ENCODE data around the gene PPARG.
"Not testable (repeated sequence)": the region's sequence is repeated elsewhere in the genome, so short reads cannot be mapped to it uniquely, and the experiment has no call there.

PPARG gene

DNA sequence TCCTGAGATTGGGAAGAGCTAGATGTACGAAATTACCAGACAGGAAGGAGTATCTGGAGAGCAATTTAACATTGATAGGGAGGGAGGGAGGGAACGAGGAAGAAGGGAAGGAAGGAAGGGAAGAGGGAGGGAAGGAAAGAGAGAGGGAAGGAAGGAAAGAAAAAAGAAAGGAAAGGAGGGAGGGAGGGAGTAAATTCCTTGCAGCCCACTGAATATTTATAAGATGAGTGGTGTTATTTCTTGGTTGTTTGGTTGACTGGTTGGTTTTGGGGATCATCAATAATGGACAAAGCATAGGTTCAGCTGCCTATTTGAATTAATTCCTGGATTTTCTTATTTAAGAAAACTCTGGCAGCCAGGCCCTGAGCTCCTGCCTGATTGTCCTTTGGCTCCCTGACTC, 179.9 kb downstream of the PPARG start:
- TF ChIP-seq, protein P1, sequence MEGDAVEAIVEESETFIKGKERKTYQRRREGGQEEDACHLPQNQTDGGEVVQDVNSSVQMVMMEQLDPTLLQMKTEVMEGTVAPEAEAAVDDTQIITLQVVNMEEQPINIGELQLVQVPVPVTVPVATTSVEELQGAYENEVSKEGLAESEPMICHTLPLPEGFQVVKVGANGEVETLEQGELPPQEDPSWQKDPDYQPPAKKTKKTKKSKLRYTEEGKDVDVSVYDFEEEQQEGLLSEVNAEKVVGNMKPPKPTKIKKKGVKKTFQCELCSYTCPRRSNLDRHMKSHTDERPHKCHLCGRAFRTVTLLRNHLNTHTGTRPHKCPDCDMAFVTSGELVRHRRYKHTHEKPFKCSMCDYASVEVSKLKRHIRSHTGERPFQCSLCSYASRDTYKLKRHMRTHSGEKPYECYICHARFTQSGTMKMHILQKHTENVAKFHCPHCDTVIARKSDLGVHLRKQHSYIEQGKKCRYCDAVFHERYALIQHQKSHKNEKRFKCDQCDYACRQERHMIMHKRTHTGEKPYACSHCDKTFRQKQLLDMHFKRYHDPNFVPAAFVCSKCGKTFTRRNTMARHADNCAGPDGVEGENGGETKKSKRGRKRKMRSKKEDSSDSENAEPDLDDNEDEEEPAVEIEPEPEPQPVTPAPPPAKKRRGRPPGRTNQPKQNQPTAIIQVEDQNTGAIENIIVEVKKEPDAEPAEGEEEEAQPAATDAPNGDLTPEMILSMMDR (conservative IDR thresholded peaks at IDR 0.05; ENCODE audit: control insufficient read depth, insufficient read depth, low read depth, low read length): no peak
- H3K4me3 ChIP-seq (ENCODE audit: control insufficient read depth, low read depth, low read length): no peak overlapping the region
- no peak for DNase-seq (ENCODE audit: low read depth)

DNA sequence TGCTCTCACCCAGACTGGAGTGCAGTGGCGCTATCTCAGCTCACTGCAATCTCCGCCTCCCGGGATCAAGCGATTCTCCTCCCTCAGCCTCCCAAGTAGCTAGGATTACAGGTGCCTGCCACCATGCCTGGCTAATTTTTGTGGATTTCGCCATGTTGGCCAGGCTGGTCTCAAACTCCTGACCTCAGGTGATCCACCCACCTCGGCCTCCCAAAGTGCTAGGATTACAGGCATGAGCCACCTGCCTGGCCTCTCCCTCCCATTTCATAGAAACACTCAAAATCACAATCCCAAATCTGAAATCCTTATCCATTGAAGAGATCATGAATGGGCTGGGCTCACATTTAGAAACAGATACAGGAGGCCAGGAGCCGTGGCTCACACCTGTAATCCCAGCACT, 180.4 kb downstream of the PPARG start:
- H3K4me3 ChIP-seq (ENCODE audit: control insufficient read depth, low read depth, low read length); DNase-seq (ENCODE audit: low read depth): not testable (repeated sequence)

DNA sequence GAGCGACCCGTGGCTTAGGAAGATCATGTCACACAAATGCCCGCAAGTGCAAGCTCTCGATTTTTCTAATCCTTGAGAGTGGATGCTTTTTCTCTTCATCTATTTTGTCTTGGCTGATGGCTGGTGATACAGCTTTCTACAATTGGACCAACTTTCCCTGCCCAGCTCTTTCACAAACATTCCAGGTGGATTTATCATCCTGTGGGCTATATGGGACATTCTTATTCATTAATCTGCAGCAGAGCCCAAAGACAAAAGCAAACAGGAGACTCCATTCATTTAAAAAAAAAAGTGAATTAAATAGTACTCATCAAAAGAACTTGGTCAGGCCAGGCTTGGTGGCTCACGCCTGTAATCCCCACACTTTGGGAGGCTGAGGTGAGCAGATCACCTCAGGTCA, 181.2 kb downstream of the PPARG start:
- peak; percentile 39 for DNase-seq (ENCODE audit: low read depth)
- TF ChIP-seq, protein P1 (conservative IDR thresholded peaks at IDR 0.05; ENCODE audit: control insufficient read depth, insufficient read depth, low read depth, low read length): no peak
- H3K4me3 ChIP-seq (ENCODE audit: control insufficient read depth, low read depth, low read length): no peak overlapping the region

DNA sequence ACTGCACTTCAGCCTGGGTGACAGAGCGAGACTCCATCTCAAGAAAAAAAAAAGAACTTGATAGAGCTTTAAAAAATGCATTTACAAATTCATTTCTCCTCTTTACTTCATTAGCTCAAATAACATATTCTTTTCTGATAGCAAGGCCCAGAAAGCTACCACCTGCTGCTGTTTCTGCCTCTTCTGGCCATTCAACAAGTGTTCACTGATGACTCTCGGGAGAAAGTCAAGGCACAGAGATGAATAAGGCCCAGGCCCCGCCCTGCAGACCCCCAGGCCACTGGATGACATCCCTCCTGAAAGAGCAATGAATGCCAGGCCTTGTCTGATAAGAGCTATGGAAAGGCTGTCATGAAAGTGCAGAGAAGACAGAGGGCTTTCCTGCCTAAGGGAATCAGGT, 181.8 kb downstream of the PPARG start:
- no peak for DNase-seq (ENCODE audit: low read depth)
- TF ChIP-seq, protein P1 (conservative IDR thresholded peaks at IDR 0.05; ENCODE audit: control insufficient read depth, insufficient read depth, low read depth, low read length): no peak
- no peak overlapping the region for H3K4me3 ChIP-seq (ENCODE audit: control insufficient read depth, low read depth, low read length)

DNA sequence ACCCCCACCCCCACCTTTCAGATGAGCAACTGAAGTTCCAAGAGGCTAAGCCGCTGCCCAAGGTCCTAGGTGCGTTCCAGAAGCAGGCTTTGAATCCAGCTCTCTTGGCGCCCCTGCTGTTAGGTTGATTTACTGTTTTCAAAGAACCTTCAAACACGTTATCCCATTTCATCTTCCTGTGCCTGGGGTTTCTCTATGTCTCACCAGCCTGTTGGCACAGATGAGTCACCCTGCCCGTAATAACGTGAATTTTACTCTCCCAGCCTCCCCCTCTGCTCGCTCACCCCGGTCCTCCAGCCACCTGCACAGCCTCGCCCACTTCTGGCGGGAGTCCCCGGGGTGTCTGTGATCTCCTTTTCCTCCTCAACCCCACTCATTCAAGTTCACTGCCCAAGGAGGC, 182.4 kb downstream of the PPARG start:
- DNase-seq (ENCODE audit: low read depth): no peak
- TF ChIP-seq, protein P1 (conservative IDR thresholded peaks at IDR 0.05; ENCODE audit: control insufficient read depth, insufficient read depth, low read depth, low read length): no peak
- no peak overlapping the region for H3K4me3 ChIP-seq (ENCODE audit: control insufficient read depth, low read depth, low read length)

DNA sequence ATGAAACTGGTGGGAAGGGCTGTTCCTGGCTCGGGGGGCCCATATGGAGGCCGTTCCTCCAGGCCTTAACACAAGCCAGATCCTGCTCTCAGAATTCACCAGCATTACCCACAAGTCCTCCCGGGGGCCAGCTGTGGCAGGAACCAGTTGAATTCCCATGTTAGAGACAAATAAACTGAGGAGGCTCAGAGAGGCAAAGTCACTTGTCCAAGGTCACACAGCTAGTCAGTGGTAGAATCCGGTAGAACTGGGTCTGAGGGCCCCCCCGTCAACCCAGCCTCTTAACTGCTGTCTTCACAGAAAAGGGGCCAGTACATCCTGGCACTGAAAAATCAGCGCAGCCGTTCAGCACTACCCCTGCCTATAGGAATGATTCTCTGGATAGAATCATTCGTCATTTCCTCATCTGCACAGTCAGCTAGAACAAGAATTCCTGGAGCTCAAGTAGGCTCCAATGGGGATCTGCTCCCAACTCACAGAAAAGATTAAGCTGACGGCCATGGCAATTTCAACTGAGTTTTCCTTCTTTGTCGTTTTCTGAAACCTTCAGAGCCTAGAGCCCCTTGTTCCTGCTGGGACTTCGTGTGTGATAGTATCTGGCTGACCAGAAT, 183.2 kb downstream of the PPARG start:
- no peak for DNase-seq (ENCODE audit: low read depth)
- H3K4me3 ChIP-seq (ENCODE audit: control insufficient read depth, low read depth, low read length): no peak overlapping the region
- TF ChIP-seq, protein P1 (conservative IDR thresholded peaks at IDR 0.05; ENCODE audit: control insufficient read depth, insufficient read depth, low read depth, low read length): no peak

DNA sequence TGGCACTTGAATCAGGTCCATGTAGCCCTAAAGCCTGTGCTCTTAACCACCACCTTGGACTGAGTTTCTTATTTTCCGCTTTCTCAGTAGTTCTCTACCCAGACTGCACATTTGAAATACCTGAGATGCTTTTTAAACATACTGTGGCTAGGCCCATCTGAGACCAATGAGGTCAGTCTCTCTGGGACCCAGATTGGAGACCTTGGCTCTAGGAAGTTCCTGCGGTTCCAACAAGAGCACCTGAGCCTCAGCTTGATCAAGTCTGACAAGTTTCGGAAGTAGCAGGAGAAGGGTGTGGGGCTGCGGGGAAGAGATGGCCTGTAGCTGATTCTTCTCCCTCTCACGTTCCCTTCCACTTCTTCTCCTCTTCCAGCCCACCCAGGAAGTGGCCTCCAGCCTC, 183.9 kb downstream of the PPARG start:
- TF ChIP-seq, protein P1 (conservative IDR thresholded peaks at IDR 0.05; ENCODE audit: control insufficient read depth, insufficient read depth, low read depth, low read length): no peak

More for the DNA sequence above, 183.9 kb downstream of the PPARG start:
- no peak overlapping the region for H3K4me3 ChIP-seq (ENCODE audit: control insufficient read depth, low read depth, low read length)
- no peak for DNase-seq (ENCODE audit: low read depth)
